DMS114 treated with DMSO at 0.1 percent for 48 hours (cell line): ENCODE results near the gene TCTN3.
"Not testable (repeated sequence)": the region's sequence is repeated elsewhere in the genome, so short reads cannot be mapped to it uniquely, and the experiment has no call there.

Source experiments
- DNase-seq: peaks from one replicate; lab custom pipeline; 2025; ENCODE audit not compliant: unreplicated experiment; lab: John Stamatoyannopoulos, UW

The TCTN3 gene

GRCh38 chr10:95688648-95689047 lies 5.1 kb downstream of the TCTN3 start:
- DNase-seq: no peak

- no peak for DNase-seq
These were observed 9.8 kb downstream of the TCTN3 start for GRCh38 chr10:95683966-95684365.

- no peak for DNase-seq
These were observed 18.2 kb downstream of the TCTN3 start for GRCh38 chr10:95675403-95676116.

GRCh38 chr10:95674643-95675042 lies 19.1 kb downstream of the TCTN3 start:
- no peak for DNase-seq

- not testable (repeated sequence) for DNase-seq
These were observed 21.1 kb downstream of the TCTN3 start for GRCh38 chr10:95672641-95673040.

GRCh38 chr10:95664543-95664942 lies 29.2 kb downstream of the TCTN3 start:
- DNase-seq: no peak

- DNase-seq: no peak
These were observed 30.2 kb downstream of the TCTN3 start for GRCh38 chr10:95663496-95663895.

GRCh38 chr10:95661818-95662217 lies 31.9 kb downstream of the TCTN3 start:
- DNase-seq: no peak

GRCh38 chr10:95660283-95660682 lies 33.4 kb downstream of the TCTN3 start:
- DNase-seq: no peak

GRCh38 chr10:95657250-95657649 lies 36.5 kb downstream of the TCTN3 start:
- no peak for DNase-seq

- peak; percentile 90 for DNase-seq
These were observed 37.2 kb downstream of the TCTN3 start, which contains the start of gene ALDH18A1 for GRCh38 chr10:95656291-95657164. ALDH18A1 (minus strand) TSS chr10:95656711; CDS start chr10:95653377, 3,334 bp downstream.

GRCh38 chr10:95655571-95656290 lies 38.0 kb downstream of the TCTN3 start:
- no peak for DNase-seq

GRCh38 chr10:95653895-95654294 lies 39.8 kb downstream of the TCTN3 start:
- no peak for DNase-seq

GRCh38 chr10:95651346-95652060 lies 42.2 kb downstream of the TCTN3 start:
- DNase-seq: no peak

- DNase-seq: no peak
These were observed 43.5 kb downstream of the TCTN3 start for GRCh38 chr10:95650232-95650631.

- no peak for DNase-seq
These were observed 45.6 kb downstream of the TCTN3 start for GRCh38 chr10:95648138-95648537.

GRCh38 chr10:95646160-95646559 lies 47.6 kb downstream of the TCTN3 start:
- no peak for DNase-seq

GRCh38 chr10:95644901-95645300 lies 48.8 kb downstream of the TCTN3 start:
- no peak for DNase-seq

- no peak for DNase-seq
These were observed 52.8 kb downstream of the TCTN3 start for GRCh38 chr10:95640891-95641315.

- DNase-seq: no peak
These were observed 55.8 kb downstream of the TCTN3 start for GRCh38 chr10:95637911-95638310.

- DNase-seq: no peak
These were observed 56.6 kb downstream of the TCTN3 start for GRCh38 chr10:95637140-95637539.
